Endometrium (tissue), 2 donors: ENCODE measurements around the gene SS18L1.

ENCODE experiments used
- FAIRE-seq: peaks from 2 replicates; lab custom pipeline; 2012; peaks lifted over from hg19 to GRCh38; lab: Jason Lieb, UNC
- donor health status: control.
- donor health status: control.

SS18L1 gene

GRCh38 chr20:62174021-62174804, 30.6 kb downstream of the SS18L1 start:
- FAIRE-seq, result no peak

GRCh38 chr20:62174870-62175624, 31.5 kb downstream of the SS18L1 start:
- FAIRE-seq, result no peak

- FAIRE-seq, result no peak
Measured at GRCh38 chr20:62175711-62176110, 32.1 kb downstream of the SS18L1 start.

GRCh38 chr20:62176866-62177265, 33.3 kb downstream of the SS18L1 start:
- FAIRE-seq, result no peak

GRCh38 chr20:62177307-62177706, 33.7 kb downstream of the SS18L1 start:
- no peak for FAIRE-seq

GRCh38 chr20:62178316-62179161, 35.0 kb downstream of the SS18L1 start:
- FAIRE-seq, result no peak

- no peak for FAIRE-seq
Measured at GRCh38 chr20:62179162-62179504, 35.6 kb downstream of the SS18L1 start.

- no peak for FAIRE-seq
Measured at GRCh38 chr20:62181808-62182207, 38.2 kb downstream of the SS18L1 start.

- FAIRE-seq, result no peak
Measured at GRCh38 chr20:62182469-62183425, 39.2 kb downstream of the SS18L1 start, which contains the start of gene MTG2. Gene MTG2 (plus strand): TSS chr20:62183028. CDS start chr20:62193421, 10,393 bp downstream.

- FAIRE-seq, result no peak
Measured at GRCh38 chr20:62183426-62184142, 40.0 kb downstream of the SS18L1 start.

- no peak for FAIRE-seq
Measured at GRCh38 chr20:62186096-62186426, 42.5 kb downstream of the SS18L1 start.

GRCh38 chr20:62186887-62187866, 43.6 kb downstream of the SS18L1 start:
- FAIRE-seq, result no peak

GRCh38 chr20:62190639-62191411, 47.3 kb downstream of the SS18L1 start:
- FAIRE-seq, result no peak

- FAIRE-seq, result no peak
Measured at GRCh38 chr20:62191781-62192559, 48.4 kb downstream of the SS18L1 start.

- FAIRE-seq, result no peak
Measured at GRCh38 chr20:62192635-62193034, 49.1 kb downstream of the SS18L1 start.

- no peak for FAIRE-seq
Measured at GRCh38 chr20:62193079-62194025, 49.8 kb downstream of the SS18L1 start.

GRCh38 chr20:62195075-62195405, 51.5 kb downstream of the SS18L1 start:
- FAIRE-seq, result no peak
